ENCODE measurements around the gene KLHDC3. TPM values are rescaled to one million over a fixed set of nuclear protein-coding genes. Genes with fewer than 3 reads are reported as not detected.
"Not testable (repeated sequence)": the region's sequence is repeated elsewhere in the genome, so short reads cannot be mapped to it uniquely, and the experiment has no call there.

KLHDC3 gene
- total RNA-seq, 1 experiment from 2014 or later: 69.3 TPM

GRCh38 chr6:43026365-43026764 lies 12.3 kb downstream of the KLHDC3 start:
- DNase-seq (ENCODE audit: low read depth): no peak

GRCh38 chr6:43029120-43029519 lies 15.1 kb downstream of the KLHDC3 start:
- no peak for DNase-seq (ENCODE audit: low read depth)

GRCh38 chr6:43032326-43032725 lies 18.3 kb downstream of the KLHDC3 start:
- DNase-seq (ENCODE audit: low read depth): no peak

GRCh38 chr6:43033496-43034189 lies 19.6 kb downstream of the KLHDC3 start:
- no peak for DNase-seq (ENCODE audit: low read depth)

GRCh38 chr6:43034190-43034525 lies 20.1 kb downstream of the KLHDC3 start:
- DNase-seq (ENCODE audit: low read depth): no peak

- no peak for DNase-seq (ENCODE audit: low read depth)
Measured at GRCh38 chr6:43035495-43036194, 21.6 kb downstream of the KLHDC3 start.

- DNase-seq (ENCODE audit: low read depth): no peak
Measured at GRCh38 chr6:43036712-43037111, 22.7 kb downstream of the KLHDC3 start.

GRCh38 chr6:43037197-43037596 lies 23.1 kb downstream of the KLHDC3 start:
- no peak for DNase-seq (ENCODE audit: low read depth)

GRCh38 chr6:43037706-43038105 lies 23.7 kb downstream of the KLHDC3 start:
- DNase-seq (ENCODE audit: low read depth): no peak

- DNase-seq (ENCODE audit: low read depth): no peak
Measured at GRCh38 chr6:43038727-43039126, 24.7 kb downstream of the KLHDC3 start.

GRCh38 chr6:43040542-43041257 lies 26.7 kb downstream of the KLHDC3 start:
- DNase-seq (ENCODE audit: low read depth): no peak

GRCh38 chr6:43041475-43041874 lies 27.4 kb downstream of the KLHDC3 start:
- not testable (repeated sequence) for DNase-seq (ENCODE audit: low read depth)

GRCh38 chr6:43043310-43043709 lies 29.3 kb downstream of the KLHDC3 start:
- no peak for DNase-seq (ENCODE audit: low read depth)

- DNase-seq (ENCODE audit: low read depth): no peak
Measured at GRCh38 chr6:43045371-43045930, 31.4 kb downstream of the KLHDC3 start.

- no peak for DNase-seq (ENCODE audit: low read depth)
Measured at GRCh38 chr6:43047998-43048397, 33.9 kb downstream of the KLHDC3 start.

- no peak for DNase-seq (ENCODE audit: low read depth)
Measured at GRCh38 chr6:43050981-43051380, 36.9 kb downstream of the KLHDC3 start.

GRCh38 chr6:43052225-43052841 lies 38.3 kb downstream of the KLHDC3 start:
- DNase-seq (ENCODE audit: low read depth): no peak

- DNase-seq (ENCODE audit: low read depth): no peak
Measured at GRCh38 chr6:43052842-43053544, 38.9 kb downstream of the KLHDC3 start.

- peak; percentile 97 for DNase-seq (ENCODE audit: low read depth)
Measured at GRCh38 chr6:43053545-43054205, 39.6 kb downstream of the KLHDC3 start, which contains the start of gene CUL7. TSS of gene CUL7 (minus strand) at chr6:43053851. CDS start at chr6:43052788, 1,063 bp downstream.

- peak; percentile 45 for DNase-seq (ENCODE audit: low read depth)
Measured at GRCh38 chr6:43054206-43054943, 40.3 kb downstream of the KLHDC3 start.
